A549 (cell line): ENCODE results near the gene SAMM50. TPM values are rescaled to one million over a fixed set of nuclear protein-coding genes. Genes with fewer than 3 reads are reported as not detected.

Experiments used
- ATAC-seq, 2 experiments: fragments of 200-7000 bp in 1 of 2; fragments of >200 bp in 1 of 2; cut with Nextera tagmentation in 1 of 2; cut with Tn5 transposase in 1 of 2; 3 replicates each; pipeline versions ENCODE4 v1.8.0 to v1.9.1; 2018 to 2020; ENCODE audit warnings: mild to moderate bottlenecking in 1 of 2, moderate library complexity in 1 of 2
- CTCF ChIA-PET: fragments of 300-600 bp; sonication (Branson Sonifier 250); formaldehyde crosslinking; extraction: SDS; loops from one replicate; lab custom pipeline; 2021; ENCODE audit warnings: antibody characterized with exemption, inconsistent platforms; lab: Yijun Ruan, JAX
- POLR2A ChIA-PET: fragments of 350-600 bp; formaldehyde crosslinking; extraction: SDS; loops from one replicate; lab custom pipeline; 2021; ENCODE audit warnings: antibody characterized with exemption, inconsistent platforms; lab: Yijun Ruan, JAX
- DNase-seq, 2 experiments: peaks; one replicate each; pipeline versions ENCODE4 v3.0.0 to v3.0.0-alpha.2; 2011 to 2016; ENCODE audit warnings: low read depth in 1 of 2, low spot score in 1 of 2
- FAIRE-seq: peaks from 2 replicates; lab custom pipeline; 2011; peaks lifted over from hg19 to GRCh38; lab: Jason Lieb, UNC
- H3K27ac ChIP-seq, 2 experiments: fragments of >200 bp; sonication (Bioruptor Twin); formaldehyde crosslinking; 3 replicates each; pipeline ENCODE4 v1.5.1; 2016 to 2017
- H3K4me1 ChIP-seq: fragments of >200 bp; sonication (Bioruptor Twin); formaldehyde crosslinking; 3 replicates; pipeline ENCODE4 v1.6.1; 2016
- H3K4me2 ChIP-seq: fragments of >200 bp; sonication (Bioruptor Twin); formaldehyde crosslinking; 3 replicates; pipeline ENCODE4 v1.6.1; 2016
- H3K4me3 ChIP-seq: fragments of >200 bp; sonication (Bioruptor Twin); formaldehyde crosslinking; 3 replicates; pipeline ENCODE4 v1.5.1; 2016
- H3K9me3 ChIP-seq: fragments of >200 bp; sonication (Bioruptor Twin); formaldehyde crosslinking; 3 replicates; pipeline ENCODE4 v1.6.1; 2016
- CBX2 ChIP-seq: fragments of 200-600 bp; sonication (generic); IDR thresholded peaks from 2 replicates; pipeline ENCODE4 v1.6.1; 2016; ENCODE audit warnings: low read depth, mild to moderate bottlenecking, borderline replicate concordance
- ESRRA ChIP-seq: fragments of 150-350 bp; IDR thresholded peaks from 2 replicates; pipeline ENCODE4 v1.6.1; 2014; ENCODE audit warnings: mild to moderate bottlenecking, low read length, borderline replicate concordance
- FOSB ChIP-seq: fragments of 250-450 bp; sonication (Bioruptor Pico); IDR thresholded peaks from 2 replicates; pipeline ENCODE4 v1.5.0; 2020; ENCODE audit warnings: mild to moderate bottlenecking, moderate library complexity
- HOXB13 ChIP-seq: fragments of 250-450 bp; sonication (Bioruptor Pico); IDR thresholded peaks from 2 replicates; pipeline ENCODE4 v1.5.0; 2020; ENCODE audit warnings: low read depth, mild to moderate bottlenecking, moderate library complexity
- HOXB5 ChIP-seq: fragments of 250-450 bp; sonication (Bioruptor Pico); IDR thresholded peaks from 2 replicates; pipeline ENCODE4 v1.5.0; 2020; ENCODE audit warnings: mild to moderate bottlenecking, moderate library complexity
- KDM1A ChIP-seq: fragments of 200-600 bp; sonication (generic); IDR thresholded peaks from 2 replicates; pipeline ENCODE4 v1.6.1; 2016; ENCODE audit warnings: low read depth, mild to moderate bottlenecking
- NFE2L2 ChIP-seq: fragments of 150-350 bp; conservative IDR thresholded peaks from 2 replicates; pipeline ENCODE4 v1.6.1; 2014; ENCODE audit warnings: low read length
- NR3C1 ChIP-seq: fragments of >200 bp; sonication (Bioruptor Twin); formaldehyde crosslinking; IDR thresholded peaks from 3 replicates; pipeline ENCODE4 v1.6.1; 2017
- POLR2A ChIP-seq: IDR thresholded peaks from 2 replicates; pipeline ENCODE4 v1.6.1; 2012; ENCODE audit warnings: mild to moderate bottlenecking, low read length
- RAD21 ChIP-seq, 2 experiments: fragments of >200 bp in 1 of 2; sonication (Bioruptor Twin) in 1 of 2; formaldehyde crosslinking in 1 of 2; IDR thresholded peaks in 1 of 2; conservative IDR thresholded peaks in 1 of 2; 2 replicates in 1 of 2; 3 replicates in 1 of 2; pipeline ENCODE4 v1.6.1; 2012 to 2018; ENCODE audit warnings: inconsistent platforms in 1 of 2
- TP53 ChIP-seq: fragments of 250-450 bp; sonication (Bioruptor Pico); IDR thresholded peaks from 2 replicates; pipeline ENCODE4 v1.5.0; 2021; ENCODE audit warnings: mild to moderate bottlenecking, moderate library complexity
- WGBS: methylation state at CpG from one replicate; pipeline ENCODE4 v1.1.6; 2017; ENCODE audit errors: missing lambda C conversion rate; 5-methylcytosine and 5-hydroxymethylcytosine counted together
- polyA plus RNA-seq, 4 experiments: library from polyadenylated mRNA; depleted of rRNA in 3 of 4; stranded (reverse); fragments of >200 nt; fragmentation: RNase III in 1 of 4; extraction: RNeasy Plus Mini Kit Qiagen cat#74134 plus additional on column Dnase treatment in 1 of 4; gene quantifications; 2 replicates in 3 of 4; 3 replicates in 1 of 4; pipeline ENCODE4 v1.2.3, GENCODE V29; 2011 to 2017
- TF ChIP-seq, protein P1 (sequence below): fragments of >200 bp; sonication (Bioruptor Twin); formaldehyde crosslinking; IDR thresholded peaks from 3 replicates; pipeline ENCODE4 v1.5.1; 2016
- TF ChIP-seq, protein P2 (sequence below): fragments of >200 bp; sonication (Bioruptor Twin); formaldehyde crosslinking; IDR thresholded peaks from 3 replicates; pipeline ENCODE4 v1.6.1; 2016
- TF ChIP-seq, protein P3 (sequence below): fragments of 250-450 bp; sonication (Bioruptor Pico); IDR thresholded peaks from 2 replicates; pipeline ENCODE4 v1.5.0; 2021; ENCODE audit warnings: mild to moderate bottlenecking, moderate library complexity, borderline replicate concordance

The SAMM50 gene
- polyA plus RNA-seq, 2 of the 4 experiments (the other 2 are of a cell fraction): 49.3 to 51.4 TPM

DNA sequence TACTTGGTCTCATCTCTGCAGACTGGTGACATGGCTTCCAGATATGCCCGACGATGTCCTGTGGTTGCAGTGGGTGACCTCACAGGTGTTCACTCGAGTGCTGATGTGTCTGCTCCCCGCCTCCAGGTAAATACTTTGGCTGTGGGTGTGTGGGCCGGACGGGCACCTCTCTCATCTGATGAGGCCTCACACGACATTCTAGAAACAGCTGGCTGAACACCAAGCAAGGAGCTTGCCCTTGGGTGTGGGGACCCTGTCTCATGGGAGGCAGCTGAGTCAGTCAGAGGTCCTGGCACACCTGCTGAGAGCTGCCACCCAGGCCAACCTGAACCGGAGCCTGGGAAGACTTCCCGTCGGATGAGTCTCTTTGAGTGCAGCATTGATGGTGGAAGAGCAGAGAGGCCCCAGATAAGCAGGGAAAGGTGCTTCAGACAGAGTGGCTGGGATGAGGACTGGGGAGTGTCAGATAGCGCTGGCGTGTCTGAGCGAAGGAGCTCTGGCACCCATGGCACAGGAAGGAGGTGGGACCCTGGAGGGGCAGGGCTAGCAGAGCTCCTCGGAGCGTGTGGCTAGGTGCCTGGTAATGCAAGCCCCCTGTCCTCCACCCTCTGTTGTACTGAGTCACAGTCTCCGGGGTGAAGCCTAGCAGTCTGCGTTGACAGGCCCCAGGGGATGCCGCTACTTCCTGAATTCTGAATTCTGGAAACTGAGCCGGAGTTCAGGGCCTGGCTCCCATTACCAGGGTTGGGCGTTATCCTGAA, 10.4 kb upstream of the SAMM50 start (continued):
- TF ChIP-seq, protein P1, sequence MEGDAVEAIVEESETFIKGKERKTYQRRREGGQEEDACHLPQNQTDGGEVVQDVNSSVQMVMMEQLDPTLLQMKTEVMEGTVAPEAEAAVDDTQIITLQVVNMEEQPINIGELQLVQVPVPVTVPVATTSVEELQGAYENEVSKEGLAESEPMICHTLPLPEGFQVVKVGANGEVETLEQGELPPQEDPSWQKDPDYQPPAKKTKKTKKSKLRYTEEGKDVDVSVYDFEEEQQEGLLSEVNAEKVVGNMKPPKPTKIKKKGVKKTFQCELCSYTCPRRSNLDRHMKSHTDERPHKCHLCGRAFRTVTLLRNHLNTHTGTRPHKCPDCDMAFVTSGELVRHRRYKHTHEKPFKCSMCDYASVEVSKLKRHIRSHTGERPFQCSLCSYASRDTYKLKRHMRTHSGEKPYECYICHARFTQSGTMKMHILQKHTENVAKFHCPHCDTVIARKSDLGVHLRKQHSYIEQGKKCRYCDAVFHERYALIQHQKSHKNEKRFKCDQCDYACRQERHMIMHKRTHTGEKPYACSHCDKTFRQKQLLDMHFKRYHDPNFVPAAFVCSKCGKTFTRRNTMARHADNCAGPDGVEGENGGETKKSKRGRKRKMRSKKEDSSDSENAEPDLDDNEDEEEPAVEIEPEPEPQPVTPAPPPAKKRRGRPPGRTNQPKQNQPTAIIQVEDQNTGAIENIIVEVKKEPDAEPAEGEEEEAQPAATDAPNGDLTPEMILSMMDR: no peak
- TF ChIP-seq, all 56 proteins: peak for 0

DNA sequence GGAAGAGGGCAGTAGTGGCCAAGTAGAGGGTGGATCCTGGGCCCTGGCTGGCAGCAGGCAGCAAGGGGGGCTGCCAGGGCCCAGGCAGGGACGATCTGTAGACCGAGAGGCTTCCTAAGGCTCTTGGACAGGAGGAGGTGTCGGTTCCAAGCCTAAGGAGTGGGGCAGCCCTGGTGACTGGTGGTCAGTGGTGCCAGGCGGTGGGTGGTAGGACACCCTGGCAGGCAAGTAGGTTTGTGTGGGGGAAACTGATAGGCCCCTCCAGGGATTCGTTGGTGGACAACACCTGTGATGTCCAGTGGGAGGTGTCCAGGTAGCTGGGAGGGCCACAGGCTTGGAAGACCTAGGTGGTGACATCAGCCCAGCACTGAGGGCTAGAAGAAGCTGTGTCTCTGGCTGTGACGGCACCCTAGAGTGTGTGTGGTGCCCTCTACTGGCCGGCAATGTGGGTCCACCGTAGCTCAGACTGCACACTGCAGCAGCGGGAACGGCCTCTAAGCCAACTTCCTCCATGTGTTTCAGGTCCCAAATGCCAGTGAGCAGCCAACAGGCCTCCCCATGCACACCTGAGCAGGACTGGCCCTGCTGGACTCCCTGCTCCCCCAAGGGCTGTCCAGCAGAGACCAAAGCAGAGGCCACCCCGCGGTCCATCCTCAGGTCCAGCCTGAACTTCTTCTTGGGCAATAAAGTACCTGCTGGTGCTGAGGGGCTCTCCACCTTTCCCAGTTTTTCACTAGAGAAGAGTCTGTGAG, 9.4 kb upstream of the SAMM50 start:
- Histone ChIP-seq H3K4me3 (no peak overlapping the region), H3K27ac (no peak overlapping the region), H3K4me1 (no peaks in the 10 kb centered on the region), H3K4me2 (no peak overlapping the region), H3K9me3 (no peaks in the 10 kb centered on the region)
- TF ChIP-seq CBX2 (no peak), NFE2L2 (no peak), HOXB5 (CRISPR knock-in tag) (no peak), HOXB13 (CRISPR knock-in tag) (no peak), POLR2A (no peak), NR3C1 (no peak), FOSB (no peak), RAD21 (conservative IDR thresholded peaks at IDR 0.05 in 1 of 2, IDR thresholded peaks at IDR 0.05 in 1 of 2) (peak; percentile 34 to 38; a peak in 4 of 5 replicates)
- TF ChIP-seq, protein P2, sequence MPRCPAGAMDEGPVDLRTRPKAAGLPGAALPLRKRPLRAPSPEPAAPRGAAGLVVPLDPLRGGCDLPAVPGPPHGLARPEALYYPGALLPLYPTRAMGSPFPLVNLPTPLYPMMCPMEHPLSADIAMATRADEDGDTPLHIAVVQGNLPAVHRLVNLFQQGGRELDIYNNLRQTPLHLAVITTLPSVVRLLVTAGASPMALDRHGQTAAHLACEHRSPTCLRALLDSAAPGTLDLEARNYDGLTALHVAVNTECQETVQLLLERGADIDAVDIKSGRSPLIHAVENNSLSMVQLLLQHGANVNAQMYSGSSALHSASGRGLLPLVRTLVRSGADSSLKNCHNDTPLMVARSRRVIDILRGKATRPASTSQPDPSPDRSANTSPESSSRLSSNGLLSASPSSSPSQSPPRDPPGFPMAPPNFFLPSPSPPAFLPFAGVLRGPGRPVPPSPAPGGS: no peak
- TF ChIP-seq, protein P1: peak; percentile 59
- ATAC-seq (peak; percentile 99 to 100), FAIRE-seq (no peak), DNase-seq (peak; percentile 69 to 72)
- POLR2A ChIA-PET: interaction anchor here (1.1 to 1.9 kb wide), 3 partner anchors 9 to 63 kb away, joined by 3 to 12 read pairs (median 4); partner anchors contain the start of genes PNPLA3 and SAMM50
- WGBS: 0% methylated on average over 3 of the region's 12 CpGs
- CTCF ChIA-PET: interaction anchor here (0.6 to 3.6 kb wide), 29 partner anchors 9 to 714 kb away, joined by 3 to 20 read pairs (median 5); partner anchors contain the start of genes PNPLA3 and SAMM50

DNA sequence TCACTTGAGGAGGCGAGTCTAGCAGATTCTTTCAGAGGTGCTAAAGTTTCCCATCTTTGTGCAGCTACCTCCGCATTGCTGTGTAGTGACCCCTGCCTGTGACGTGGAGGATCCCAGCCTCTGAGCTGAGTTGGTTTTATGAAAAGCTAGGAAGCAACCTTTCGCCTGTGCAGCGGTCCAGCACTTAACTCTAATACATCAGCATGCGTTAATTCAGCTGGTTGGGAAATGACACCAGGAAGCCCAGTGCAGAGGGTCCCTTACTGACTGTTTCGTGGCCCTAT, 8.9 kb upstream of the SAMM50 start:
- Histone ChIP-seq H3K27ac (no peak overlapping the region), H3K4me3 (no peak overlapping the region), H3K9me3 (no peaks in the 10 kb centered on the region), H3K4me1 (no peaks in the 10 kb centered on the region), H3K4me2 (no peak overlapping the region)
- no peak for TF ChIP-seq RAD21 (conservative IDR thresholded peaks at IDR 0.05 in 1 of 2, IDR thresholded peaks at IDR 0.05 in 1 of 2)
- no peak for TF ChIP-seq TP53 (CRISPR knock-in tag)
- no peak for TF ChIP-seq ESRRA
- TF ChIP-seq, protein P3, sequence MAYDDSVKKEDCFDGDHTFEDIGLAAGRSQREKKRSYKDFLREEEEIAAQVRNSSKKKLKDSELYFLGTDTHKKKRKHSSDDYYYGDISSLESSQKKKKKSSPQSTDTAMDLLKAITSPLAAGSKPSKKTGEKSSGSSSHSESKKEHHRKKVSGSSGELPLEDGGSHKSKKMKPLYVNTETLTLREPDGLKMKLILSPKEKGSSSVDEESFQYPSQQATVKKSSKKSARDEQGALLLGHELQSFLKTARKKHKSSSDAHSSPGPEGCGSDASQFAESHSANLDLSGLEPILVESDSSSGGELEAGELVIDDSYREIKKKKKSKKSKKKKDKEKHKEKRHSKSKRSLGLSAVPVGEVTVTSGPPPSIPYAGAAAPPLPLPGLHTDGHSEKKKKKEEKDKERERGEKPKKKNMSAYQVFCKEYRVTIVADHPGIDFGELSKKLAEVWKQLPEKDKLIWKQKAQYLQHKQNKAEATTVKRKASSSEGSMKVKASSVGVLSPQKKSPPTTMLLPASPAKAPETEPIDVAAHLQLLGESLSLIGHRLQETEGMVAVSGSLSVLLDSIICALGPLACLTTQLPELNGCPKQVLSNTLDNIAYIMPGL (CRISPR knock-in tag): no peak
- TF ChIP-seq KDM1A: no peak
- ChIA-PET POLR2A (interaction anchor here (1.1 to 1.9 kb wide), 3 partner anchors 8 to 63 kb away, joined by 3 to 12 read pairs (median 4); partner anchors contain the start of genes PNPLA3 and SAMM50), CTCF (interaction anchor here (0.6 to 3.6 kb wide), 25 partner anchors 8 to 679 kb away, joined by 3 to 20 read pairs (median 6); partner anchors contain the start of genes PNPLA3 and SAMM50)
- peak; percentile 75 to 78 for ATAC-seq
- FAIRE-seq: no peak
- 68% methylated on average over 4 of the region's 7 CpGs for WGBS
- peak; percentile 26 to 28 for DNase-seq
